Heart right ventricle (tissue), 16 donors: ENCODE measurements around the gene SGSH. TPM values are rescaled to one million over a fixed set of nuclear protein-coding genes. Genes with fewer than 3 reads are reported as not detected.

Source experiments
- ATAC-seq, 8 donors: fragments of 200-7000 bp; cut with Tn5 transposase; one replicate each; pipeline ENCODE4 v1.9.1; 2020; ENCODE audit warnings: mild to moderate bottlenecking in 8 of 8, moderate library complexity in 8 of 8, moderate number of reproducible peaks in 1 of 8
- DNase-seq, 2 donors: peaks; one replicate each; pipeline ENCODE4 v3.0.0-alpha.2; 2020
- H3K27ac ChIP-seq, 10 donors: fragments of 200-600 bp; sonication (generic) in 2 of 10; one replicate each; pipeline versions ENCODE4 v1.5.0 to v1.8.0; 2020 to 2022; ENCODE audit warnings: mild to moderate bottlenecking in 3 of 10
- H3K27me3 ChIP-seq, 7 donors: fragments of 200-600 bp; one replicate each; pipeline ENCODE4 v1.8.0; 2021 to 2022; ENCODE audit warnings: mild to moderate bottlenecking in 2 of 7
- H3K36me3 ChIP-seq, 9 donors: fragments of 200-600 bp; sonication (generic) in 1 of 9; one replicate each; pipeline versions ENCODE4 v1.5.0 to v1.8.0; 2020 to 2022; ENCODE audit warnings: mild to moderate bottlenecking in 2 of 9
- H3K4me1 ChIP-seq, 9 donors: fragments of 200-600 bp; sonication (generic) in 1 of 9; one replicate each; pipeline versions ENCODE4 v1.5.0 to v1.8.0; 2020 to 2022; ENCODE audit warnings: mild to moderate bottlenecking in 4 of 9
- H3K4me3 ChIP-seq, 10 donors: fragments of 200-600 bp; sonication (generic) in 2 of 10; one replicate each; pipeline versions ENCODE4 v1.5.0 to v1.8.0; 2020 to 2022; ENCODE audit warnings: mild to moderate bottlenecking in 7 of 10, moderate library complexity in 2 of 10
- H3K9me3 ChIP-seq, 11 donors: fragments of 200-600 bp in 10 of 11; sonication (generic) in 2 of 11; one replicate each; pipeline versions ENCODE4 v1.5.0 to v1.8.0; 2013 to 2022; ENCODE audit warnings: mild to moderate bottlenecking in 2 of 11, control low read depth in 1 of 11, moderate library complexity in 1 of 11
- CTCF ChIP-seq, 9 donors: fragments of 200-600 bp; sonication (generic) in 2 of 9; IDR thresholded peaks; one replicate each; pipeline versions ENCODE4 v1.5.0 to v1.8.0; 2021 to 2022; ENCODE audit warnings: antibody characterized with exemption in 9 of 9, mild to moderate bottlenecking in 5 of 9, moderate library complexity in 1 of 9
- WGBS, 2 donors: extraction: QIAGEN DNeasy Blood & Tissue Kit; methylation state at CpG; one replicate each; pipeline ENCODE4 v1.1.7; 2013; ENCODE audit warnings: inconsistent platforms in 1 of 2; 5-methylcytosine and 5-hydroxymethylcytosine counted together
- intact Hi-C, 10 donors: fragments of 100-400 bp; cut with DNase I; formaldehyde crosslinking; loops; one replicate each; pipeline versions ENCODE4 v1.11.1 to v1.14.2; 2022
- polyA plus RNA-seq, 2 donors: library from polyadenylated mRNA; stranded (reverse); fragments of 200-250 nt; gene quantifications; one replicate each; pipeline ENCODE4 v1.2.3, GENCODE V29; 2013
- total RNA-seq, 10 donors: library from RNA; stranded (reverse); fragmentation: NEBNext Ultra II Directional in 3 of 10; extraction: Animal tissue kit (Norgen Biotek cat#: 25700) in 3 of 10; gene quantifications; one replicate each; pipeline versions ENCODE4 v1.2.1 to v1.2.4, GENCODE V29; 2021 to 2023
- donor health status: Arrhythmogenic right ventricular cardiomyopathy.
- donor health status: ischemic (EF 13 %, LVEDD 7.1; RV severe dilation, severe dysfunction).
- donor health status: healthy with polysubstance abuse.
- donor health status: DM: no; HTN: yes; CAD: no.
- donor health status: DM: no; HTN: no; CAD: no.
- donor health status: ischemic (EF 25% LVEDD 6.9; RV normal size, moderate dysfunction).
- donor health status: ischemic (EF 25% LVEDD 5.7; RV mildly dilated, moderate dysfunction).
- donor health status: healthy.
- donor health status: DM: yes; HTN: yes; CAD: no.
- donor health status: Ischemic cardiomyopathy.
- donor health status: ischemic (EF 35%, LVEDD 5.7; RV mildly dilated, moderate dysfunction).
- donor health status: nonischemic (EF 11% LVEDD 7.7; RV severe dilation, severe dysfunction).
- donor health status: DM: yes; HTN: yes; CAD: no.
- donor health status: PGD.
- donor health status: ischemic (EF 29% LVEDD 5.4; RV normal size, mild dysfunction).
- donor health status: nonischemic (EF 23%, LVEDD 6.1; RV moderate dilation, normal function).

Gene SGSH
- total and polyA plus RNA-seq, 12 donors = 7.3 to 21.7 (median 14.0) TPM

- ATAC-seq = no peak
- Histone ChIP-seq H3K27ac (no peak overlapping the region), H3K4me1 (no peaks in the 10 kb centered on the region), H3K4me3 (no peak overlapping the region), H3K36me3 (no peaks in the 10 kb centered on the region), H3K9me3 (no peaks in the 10 kb centered on the region), H3K27me3 (peaks cover 0 to 14% (median 0%) of the 10 kb centered on the region in 7 donors)
- intact Hi-C loops = no loop called here
- WGBS, 2 donors = 83 to 89% methylated on average over 6 of the region's 6 CpGs
- no peak for TF ChIP-seq CTCF (IDR thresholded peaks at IDR 0.05)
- DNase-seq = no peak
Observed at GRCh38 chr17:80166446-80166845, 53.7 kb downstream of the SGSH start.

- no peaks in the 10 kb centered on the region for H3K36me3 ChIP-seq
- no peak overlapping the region for H3K4me3 ChIP-seq
- no peak overlapping the region for H3K27ac ChIP-seq
- no peak for DNase-seq
- no peaks in the 10 kb centered on the region for H3K4me1 ChIP-seq
- H3K27me3 ChIP-seq = peaks cover 0 to 12% (median 0%) of the 10 kb centered on the region in 7 donors
- TF ChIP-seq CTCF (IDR thresholded peaks at IDR 0.05) = no peak
- ATAC-seq = no peak
- intact Hi-C loops = no loop called here
- H3K9me3 ChIP-seq = no peaks in the 10 kb centered on the region
- 80 to 86% methylated on average over 11 of the region's 11 CpGs for WGBS, 2 donors
Observed at GRCh38 chr17:80164185-80164584, 55.9 kb downstream of the SGSH start.

- Histone ChIP-seq H3K36me3 (no peaks in the 10 kb centered on the region), H3K4me3 (no peak overlapping the region), H3K9me3 (no peaks in the 10 kb centered on the region), H3K4me1 (no peaks in the 10 kb centered on the region), H3K27me3 (peaks cover 0 to 12% (median 0%) of the 10 kb centered on the region in 7 donors), H3K27ac (no peak overlapping the region)
- WGBS, 2 donors = 83% methylated on average over 4 of the region's 4 CpGs
- intact Hi-C loops = no loop called here
- ATAC-seq = no peak
- DNase-seq = no peak
- TF ChIP-seq CTCF (IDR thresholded peaks at IDR 0.05) = no peak
Observed at GRCh38 chr17:80163336-80163735, 56.8 kb downstream of the SGSH start.

GRCh38 chr17:80160536-80160935, 59.6 kb downstream of the SGSH start:
- intact Hi-C loops = no loop called here
- no peaks in the 10 kb centered on the region for H3K36me3 ChIP-seq
- WGBS, 2 donors = 16 to 22% methylated on average over 3 of the region's 3 CpGs
- no peak for ATAC-seq
- no peak overlapping the region for H3K4me3 ChIP-seq
- no peak for TF ChIP-seq CTCF (IDR thresholded peaks at IDR 0.05)
- peaks cover 0 to 7% (median 0%) of the 10 kb centered on the region in 7 donors for H3K27me3 ChIP-seq
- H3K4me1 ChIP-seq = no peaks in the 10 kb centered on the region
- no peak for DNase-seq
- H3K9me3 ChIP-seq = peaks cover 0 to 13% (median 0%) of the 10 kb centered on the region in 11 donors
- no peak overlapping the region for H3K27ac ChIP-seq

Other genes starting within 250 kb of the SGSH start
- gene TBC1D16, start 184.5 kb downstream of the SGSH start, total RNA-seq = 10 to 100 TPM; 13.5 to 23.3 (median 17.7) TPM
- gene TBC1D16, start 184.5 kb downstream of the SGSH start, polyA plus RNA-seq = 1 to 10 TPM; 4.8 to 5.7 TPM
- gene CCDC40, start 183.7 kb downstream of the SGSH start, total RNA-seq = 1 to 10 TPM; 3.4 to 8.9 (median 6.8) TPM
- 1 to 10 TPM; 2.0 to 5.8 TPM for gene CCDC40, start 183.7 kb downstream of the SGSH start, polyA plus RNA-seq
- 10 to 100 TPM; 29.6 to 67.7 (median 52.1) TPM for gene GAA, start 118.8 kb downstream of the SGSH start, total RNA-seq
- 10 to 100 TPM; 26.4 to 41.0 TPM for gene GAA, start 118.8 kb downstream of the SGSH start, polyA plus RNA-seq
- 10 to 100 TPM; 26.5 to 40.2 (median 34.3) TPM for gene EIF4A3, start 73.2 kb downstream of the SGSH start, total RNA-seq
- 10 to 100 TPM; 16.2 to 51.0 TPM for gene EIF4A3, start 73.2 kb downstream of the SGSH start, polyA plus RNA-seq
- under 1 TPM in 4 of 10 donors, not detected in 6; 0.11 to 0.33 (median 0.14) TPM for gene CARD14, start 50.3 kb downstream of the SGSH start, total RNA-seq
- under 1 TPM; 0.12 to 0.22 TPM for gene CARD14, start 50.3 kb downstream of the SGSH start, polyA plus RNA-seq
- gene SLC26A11, start 94 bp upstream of the SGSH start, total RNA-seq = 1 to 10 TPM; 3.9 to 8.6 (median 5.1) TPM
- 1 to 10 TPM; 3.0 to 5.6 TPM for gene SLC26A11, start 94 bp upstream of the SGSH start, polyA plus RNA-seq
- gene RNF213, start 40.5 kb upstream of the SGSH start, total RNA-seq = 10 to 100 TPM; 26.0 to 97.0 (median 31.7) TPM
- gene RNF213, start 40.5 kb upstream of the SGSH start, polyA plus RNA-seq = 10 to 100 TPM; 13.1 to 58.7 TPM
- gene ENDOV, start 194.8 kb upstream of the SGSH start, total RNA-seq = 10 to 100 TPM in 8 of 10 donors, 1 to 10 TPM in 2; 9.0 to 19.9 (median 13.5) TPM
- 10 to 100 TPM in 1 of 2 donors, 1 to 10 TPM in 1; 7.7 to 12.3 TPM for gene ENDOV, start 194.8 kb upstream of the SGSH start, polyA plus RNA-seq